NCI-H187 treated with DMSO at 0.1 percent for 48 hours (cell line): ENCODE results near the gene PPM1L.
"Not testable (repeated sequence)": the region's sequence is repeated elsewhere in the genome, so short reads cannot be mapped to it uniquely, and the experiment has no call there.

Source experiments
- DNase-seq: peaks from one replicate; lab custom pipeline; 2025; lab: John Stamatoyannopoulos, UW

The PPM1L gene

GRCh38 chr3:160935413-160936095 is 179.5 kb downstream of the PPM1L start:
- DNase-seq: no peak

GRCh38 chr3:160941885-160942494 is 186.0 kb downstream of the PPM1L start:
- DNase-seq: no peak

- no peak for DNase-seq
Measured at GRCh38 chr3:160943996-160944395, 188.0 kb downstream of the PPM1L start.

GRCh38 chr3:160945336-160945735 is 189.3 kb downstream of the PPM1L start:
- DNase-seq: no peak

GRCh38 chr3:160948273-160948672 is 192.2 kb downstream of the PPM1L start:
- no peak for DNase-seq

GRCh38 chr3:160949460-160949859 is 193.4 kb downstream of the PPM1L start:
- no peak for DNase-seq

GRCh38 chr3:160950542-160950941 is 194.5 kb downstream of the PPM1L start:
- no peak for DNase-seq

GRCh38 chr3:160950954-160951353 is 194.9 kb downstream of the PPM1L start:
- DNase-seq: no peak

GRCh38 chr3:160951642-160952487 is 195.8 kb downstream of the PPM1L start:
- no peak for DNase-seq

GRCh38 chr3:160953686-160954085 is 197.7 kb downstream of the PPM1L start:
- no peak for DNase-seq

- no peak for DNase-seq
Measured at GRCh38 chr3:160956785-160957184, 200.8 kb downstream of the PPM1L start.

GRCh38 chr3:160960568-160960967 is 204.5 kb downstream of the PPM1L start:
- DNase-seq: no peak

- no peak for DNase-seq
Measured at GRCh38 chr3:160963949-160964348, 207.9 kb downstream of the PPM1L start.

GRCh38 chr3:160968761-160969160 is 212.7 kb downstream of the PPM1L start:
- DNase-seq: no peak

GRCh38 chr3:160973067-160973809 is 217.2 kb downstream of the PPM1L start:
- DNase-seq: no peak

- DNase-seq: no peak
Measured at GRCh38 chr3:160977773-160978172, 221.7 kb downstream of the PPM1L start.

- no peak for DNase-seq
Measured at GRCh38 chr3:160980740-160981139, 224.7 kb downstream of the PPM1L start.

- DNase-seq: no peak
Measured at GRCh38 chr3:160981217-160981938, 225.3 kb downstream of the PPM1L start.

GRCh38 chr3:160982491-160982890 is 226.5 kb downstream of the PPM1L start:
- DNase-seq: no peak

GRCh38 chr3:160983900-160984299 is 227.9 kb downstream of the PPM1L start:
- DNase-seq: not testable (repeated sequence)

GRCh38 chr3:160986069-160986468 is 230.0 kb downstream of the PPM1L start:
- DNase-seq: no peak
